ENCODE data around the gene ANO7.
A peak's percentile ranks its signal among the peaks of the same experiment; 100 is the strongest.

Gene ANO7

DNA sequence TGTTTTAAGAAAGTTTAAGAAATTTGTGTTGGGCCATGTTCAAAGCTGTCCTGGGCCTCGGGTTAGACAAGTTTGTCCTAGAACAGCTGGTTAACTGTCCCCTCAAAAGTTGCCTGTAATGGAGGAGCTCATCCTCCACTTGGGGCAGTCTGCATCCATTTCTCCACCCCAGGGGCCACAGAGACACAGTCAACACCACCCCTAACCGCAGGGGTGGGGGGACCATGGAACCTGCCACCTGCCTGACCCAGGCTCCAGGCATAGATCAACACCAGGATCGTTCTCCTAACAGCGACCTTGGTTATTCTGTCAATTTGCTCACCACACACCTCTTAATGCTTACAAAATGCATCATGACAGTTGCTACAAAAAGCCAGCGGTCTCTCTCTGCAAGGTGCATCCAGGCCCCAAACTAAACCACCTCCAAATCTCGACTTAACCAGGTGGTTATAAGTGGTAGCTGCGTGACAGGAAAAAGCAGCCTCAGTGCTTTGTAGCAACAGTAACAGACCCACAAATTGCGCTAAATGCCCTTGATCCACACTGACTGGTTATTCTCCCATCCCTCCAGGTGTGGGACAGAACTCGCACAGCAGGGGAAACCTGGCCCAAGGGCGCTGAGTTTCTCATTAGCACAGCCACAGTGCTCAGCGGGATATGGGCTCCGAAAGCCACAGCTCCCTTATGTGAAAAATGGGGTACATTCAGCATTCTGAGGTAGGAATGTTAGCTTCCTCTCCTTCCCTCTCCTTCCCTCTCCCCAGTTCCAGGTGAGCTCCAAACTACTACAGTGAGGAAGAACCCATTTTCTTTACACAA, 79.0 kb downstream of the ANO7 start:
- Histone ChIP-seq H3K36me3 (peaks cover 54% of the 10 kb centered on the region), H3K27ac (no peak overlapping the region), H3K4me1 (ENCODE audit: control insufficient read depth in 1 of 2, insufficient read depth in 1 of 2, low read depth in 1 of 2, low read length in 1 of 2) (peaks cover 20 to 22% of the 10 kb centered on the region in 2 experiments), H3K9me3 (no peaks in the 10 kb centered on the region), H3K4me3 (ENCODE audit: low read depth in 1 of 2, low read length in 1 of 2) (no peak overlapping the region), H3K27me3 (no peaks in the 10 kb centered on the region)
- TF ChIP-seq, protein P1, sequence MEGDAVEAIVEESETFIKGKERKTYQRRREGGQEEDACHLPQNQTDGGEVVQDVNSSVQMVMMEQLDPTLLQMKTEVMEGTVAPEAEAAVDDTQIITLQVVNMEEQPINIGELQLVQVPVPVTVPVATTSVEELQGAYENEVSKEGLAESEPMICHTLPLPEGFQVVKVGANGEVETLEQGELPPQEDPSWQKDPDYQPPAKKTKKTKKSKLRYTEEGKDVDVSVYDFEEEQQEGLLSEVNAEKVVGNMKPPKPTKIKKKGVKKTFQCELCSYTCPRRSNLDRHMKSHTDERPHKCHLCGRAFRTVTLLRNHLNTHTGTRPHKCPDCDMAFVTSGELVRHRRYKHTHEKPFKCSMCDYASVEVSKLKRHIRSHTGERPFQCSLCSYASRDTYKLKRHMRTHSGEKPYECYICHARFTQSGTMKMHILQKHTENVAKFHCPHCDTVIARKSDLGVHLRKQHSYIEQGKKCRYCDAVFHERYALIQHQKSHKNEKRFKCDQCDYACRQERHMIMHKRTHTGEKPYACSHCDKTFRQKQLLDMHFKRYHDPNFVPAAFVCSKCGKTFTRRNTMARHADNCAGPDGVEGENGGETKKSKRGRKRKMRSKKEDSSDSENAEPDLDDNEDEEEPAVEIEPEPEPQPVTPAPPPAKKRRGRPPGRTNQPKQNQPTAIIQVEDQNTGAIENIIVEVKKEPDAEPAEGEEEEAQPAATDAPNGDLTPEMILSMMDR (IDR thresholded peaks at IDR 0.05), result no peak

- Histone ChIP-seq H3K36me3 (peaks cover 46% of the 10 kb centered on the region), H3K4me3 (ENCODE audit: low read depth in 1 of 2, low read length in 1 of 2) (no peak overlapping the region), H3K9me3 (no peaks in the 10 kb centered on the region), H3K27me3 (no peaks in the 10 kb centered on the region), H3K27ac (no peak overlapping the region), H3K4me1 (ENCODE audit: control insufficient read depth in 1 of 2, insufficient read depth in 1 of 2, low read depth in 1 of 2, low read length in 1 of 2) (peaks cover 26 to 29% of the 10 kb centered on the region in 2 experiments)
- TF ChIP-seq, protein P1 (IDR thresholded peaks at IDR 0.05), result no peak
These were observed 79.8 kb downstream of the ANO7 start for GRCh38 chr2:241268306-241268705.

DNA sequence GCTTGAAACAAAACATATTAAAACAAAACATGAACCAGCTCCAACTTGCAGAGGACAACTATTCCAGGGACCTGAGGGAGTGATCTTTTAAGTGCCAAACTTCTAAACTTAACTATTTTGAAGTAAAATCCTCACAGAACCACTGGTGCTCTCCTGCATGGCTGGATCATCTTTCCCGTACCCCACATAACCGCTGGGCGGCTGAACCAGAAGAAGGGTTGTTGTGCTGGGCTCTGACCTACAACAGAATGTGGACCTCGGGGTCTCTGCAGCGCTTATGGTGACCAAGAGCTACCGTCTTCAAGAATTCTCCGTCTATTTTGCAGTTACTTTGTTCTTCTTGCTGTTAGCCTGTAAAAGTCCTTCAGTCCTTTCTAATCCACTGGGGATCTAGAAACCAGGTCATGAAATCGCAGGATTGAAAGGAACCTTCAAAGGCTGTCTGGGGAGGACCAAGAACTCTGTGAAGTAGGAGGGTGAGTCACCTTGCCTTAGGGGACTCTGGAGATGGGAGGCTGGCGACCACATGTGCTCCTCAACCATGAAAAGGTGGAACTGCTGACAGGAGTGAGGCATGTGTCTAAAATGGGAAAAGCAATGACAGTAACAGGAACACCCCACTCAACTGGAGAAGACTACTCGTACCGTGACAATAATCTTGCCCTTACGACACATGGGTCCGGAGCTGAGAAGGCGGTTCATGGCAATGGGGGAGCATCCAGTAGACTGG, 80.4 kb downstream of the ANO7 start:
- H3K27me3 ChIP-seq, result no peaks in the 10 kb centered on the region
- peaks cover 31 to 35% of the 10 kb centered on the region in 2 experiments for H3K4me1 ChIP-seq (ENCODE audit: control insufficient read depth in 1 of 2, insufficient read depth in 1 of 2, low read depth in 1 of 2, low read length in 1 of 2)
- no peaks in the 10 kb centered on the region for H3K9me3 ChIP-seq
- no peak overlapping the region for H3K4me3 ChIP-seq (ENCODE audit: low read depth in 1 of 2, low read length in 1 of 2)
- H3K36me3 ChIP-seq, result peaks cover 40% of the 10 kb centered on the region
- TF ChIP-seq, protein P1 (IDR thresholded peaks at IDR 0.05), result no peak
- H3K27ac ChIP-seq, result no peak overlapping the region

GRCh38 chr2:241269707-241270520, 81.4 kb downstream of the ANO7 start:
- no peaks in the 10 kb centered on the region for H3K27me3 ChIP-seq
- TF ChIP-seq, protein P1 (IDR thresholded peaks at IDR 0.05), result no peak
- H3K27ac ChIP-seq, result peak overlapping the region; percentile 89
- H3K9me3 ChIP-seq, result no peaks in the 10 kb centered on the region
- H3K4me1 ChIP-seq (ENCODE audit: control insufficient read depth in 1 of 2, insufficient read depth in 1 of 2, low read depth in 1 of 2, low read length in 1 of 2), result peaks cover 42 to 45% of the 10 kb centered on the region in 2 experiments
- no peak overlapping the region for H3K4me3 ChIP-seq (ENCODE audit: low read depth in 1 of 2, low read length in 1 of 2)
- H3K36me3 ChIP-seq, result peaks cover 31% of the 10 kb centered on the region

- Histone ChIP-seq H3K4me1 (ENCODE audit: control insufficient read depth in 1 of 2, insufficient read depth in 1 of 2, low read depth in 1 of 2, low read length in 1 of 2) (peaks cover 46 to 48% of the 10 kb centered on the region in 2 experiments), H3K4me3 (ENCODE audit: low read depth in 1 of 2, low read length in 1 of 2) (no peak overlapping the region), H3K27me3 (no peaks in the 10 kb centered on the region), H3K27ac (peak overlapping the region; percentile 89), H3K9me3 (no peaks in the 10 kb centered on the region), H3K36me3 (peaks cover 25% of the 10 kb centered on the region)
- TF ChIP-seq, protein P1 (IDR thresholded peaks at IDR 0.05), result no peak
These were observed 82.1 kb downstream of the ANO7 start for GRCh38 chr2:241270531-241270930.
